K562 (cell line): Measurements from ENCODE around the gene CERS6. TPM values are rescaled to one million over a fixed set of nuclear protein-coding genes. Genes with fewer than 3 reads are reported as not detected.

ENCODE experiments used
- BRCA1 ChIP-seq, 2 experiments: fragments of 450-650 bp in 1 of 2; sonication (generic) in 1 of 2; formaldehyde crosslinking in 1 of 2; IDR thresholded peaks; 2 replicates each; pipeline versions ENCODE4 v1.5.0 to v1.6.1; 2017 to 2020; ENCODE audit warnings: mild to moderate bottlenecking in 1 of 2, missing genetic modification reagents in 1 of 2
- ETV1 ChIP-seq: fragments of 450-650 bp; conservative IDR thresholded peaks from 2 replicates; pipeline ENCODE4 v1.6.1; 2016; ENCODE audit warnings: missing genetic modification characterization, control low read depth, low read depth, missing compliant biosample characterization
- GTF3C2 ChIP-seq: IDR thresholded peaks from 3 replicates; pipeline ENCODE4 v1.6.1; 2011; ENCODE audit warnings: borderline replicate concordance, mild to moderate bottlenecking, moderate library complexity; ENCODE audit not compliant: insufficient read length; ENCODE audit errors: extremely low read depth
- HNRNPK ChIP-seq: fragments of 200-400 bp; formaldehyde crosslinking; IDR thresholded peaks from one replicate; pipeline ENCODE4 v1.6.1; 2018; ENCODE audit warnings: mild to moderate bottlenecking, low read depth, low read length; ENCODE audit not compliant: poor library complexity, severe bottlenecking
- JUN ChIP-seq, 2 experiments: sonication (generic) in 1 of 2; formaldehyde crosslinking in 1 of 2; IDR thresholded peaks; 2 replicates each; pipeline versions ENCODE4 v1.6.1 to v1.8.0; 2012 to 2022; ENCODE audit warnings: borderline replicate concordance in 2 of 2, mild to moderate bottlenecking in 2 of 2, improper control_type of control experiment in 1 of 2, low read depth in 1 of 2, low read length in 1 of 2, missing genetic modification reagents in 1 of 2
- MAZ ChIP-seq, 2 experiments: fragments of 450-650 bp in 1 of 2; sonication (generic) in 1 of 2; formaldehyde crosslinking; IDR thresholded peaks in 1 of 2; conservative IDR thresholded peaks in 1 of 2; 2 replicates each; pipeline versions ENCODE4 v1.4.0 to v1.5.0; 2020; ENCODE audit warnings: mild to moderate bottlenecking in 1 of 2, missing genetic modification reagents in 1 of 2
- RAD21 ChIP-seq, 2 experiments: fragments of 250-450 bp in 1 of 2; fragments of 450-650 bp in 1 of 2; sonication (Bioruptor Pico) in 1 of 2; formaldehyde crosslinking in 1 of 2; IDR thresholded peaks in 1 of 2; conservative IDR thresholded peaks in 1 of 2; 2 replicates each; pipeline versions ENCODE4 v1.4.0 to v1.8.0; 2020 to 2022; ENCODE audit warnings: mild to moderate bottlenecking in 2 of 2, moderate library complexity in 1 of 2
- RB1 ChIP-seq: fragments of 450-650 bp; IDR thresholded peaks from 2 replicates; pipeline ENCODE4 v1.6.1; 2017; ENCODE audit warnings: low read depth, mild to moderate bottlenecking
- SOX6 ChIP-seq: fragments of 450-650 bp; IDR thresholded peaks from 2 replicates; pipeline ENCODE4 v1.6.1; 2014; ENCODE audit warnings: mild to moderate bottlenecking
- SUPT5H ChIP-seq: fragments of 450-650 bp; IDR thresholded peaks from 2 replicates; pipeline ENCODE4 v1.6.1; 2016
- TEAD1 ChIP-seq, 2 experiments: fragments of 450-650 bp in 1 of 2; sonication (generic) in 1 of 2; formaldehyde crosslinking; IDR thresholded peaks; 2 replicates each; pipeline versions ENCODE4 v1.4.0 to v1.8.0; 2020 to 2022; ENCODE audit warnings: mild to moderate bottlenecking in 2 of 2, missing genetic modification reagents in 1 of 2
- ZFP91 ChIP-seq: sonication (generic); formaldehyde crosslinking; IDR thresholded peaks from 2 replicates; pipeline ENCODE4 v1.8.0; 2022; ENCODE audit warnings: mild to moderate bottlenecking, missing genetic modification reagents
- ZNF407 ChIP-seq: fragments of 450-650 bp; IDR thresholded peaks from 2 replicates; pipeline ENCODE4 v1.6.1; 2016; ENCODE audit warnings: low read depth
- polyA plus RNA-seq, 8 experiments: library from polyadenylated mRNA; depleted of rRNA in 4 of 8; stranded (reverse) in 5 of 8; unstranded in 3 of 8; fragments of >200 nt; fragmentation: Nextera tagmentation in 2 of 8; fragmentation: Illumina TruSeq in 1 of 8; extraction: Ambion mirVana in 2 of 8; extraction: Trizol in 1 of 8; gene quantifications; 2 replicates each; pipeline versions ENCODE4 v1.2.1 to v1.2.3, GENCODE V29; 2011 to 2014; ENCODE audit warnings: inconsistent platforms in 1 of 8, missing spikeins in 1 of 8
- total RNA-seq, 7 experiments: library from RNA; depleted of rRNA in 6 of 7; stranded (reverse); fragments of >200 nt in 6 of 7; fragmentation: Illumina TruSeq in 2 of 7; extraction: Trizol in 2 of 7; gene quantifications; 2 replicates each; pipeline versions ENCODE4 v1.2.1 to v1.2.3, GENCODE V29; 2011 to 2021; ENCODE audit warnings: low replicate concordance in 1 of 7

Gene CERS6
- total and polyA plus RNA-seq, 9 of the 15 experiments (the other 6 are each of a cell fraction or from before 2014, with no cell fraction given) = 1.6 to 13.6 (median 11.4) TPM

- TF ChIP-seq ZNF407 = no peak
- no peak for TF ChIP-seq RB1
- no peak for TF ChIP-seq BRCA1 (IDR thresholded peaks at IDR 0.05)
- no peak for TF ChIP-seq BRCA1 (CRISPR knock-in tag; IDR thresholded peaks at IDR 0.05)
- no peak for TF ChIP-seq SOX6
- no peak for TF ChIP-seq TEAD1 (CRISPR knock-in tag; IDR thresholded peaks at IDR 0.05)
- no peak for TF ChIP-seq SUPT5H
- TF ChIP-seq GTF3C2 = no peak
- no peak for TF ChIP-seq HNRNPK
- no peak for TF ChIP-seq ETV1
- no peak for TF ChIP-seq RAD21 (CRISPR knock-in tag; conservative IDR thresholded peaks at IDR 0.05 in 1 of 2, IDR thresholded peaks at IDR 0.05 in 1 of 2)
- TF ChIP-seq JUN (IDR thresholded peaks at IDR 0.05; ENCODE audit: borderline replicate concordance, low read depth, low read length) = no peak
- TF ChIP-seq JUN (CRISPR knock-in tag; IDR thresholded peaks at IDR 0.05; ENCODE audit: borderline replicate concordance) = no peak
- no peak for TF ChIP-seq MAZ (CRISPR knock-in tag; conservative IDR thresholded peaks at IDR 0.05 in 1 of 2, IDR thresholded peaks at IDR 0.05 in 1 of 2)
- TF ChIP-seq ZFP91 (CRISPR knock-in tag) = no peak
These were observed 193.5 kb downstream of the CERS6 start (continued) for GRCh38 chr2:168649562-168649961.
